GM12878 (cell line): ENCODE data around the gene TOPAZ1. TPM values are rescaled to one million over a fixed set of nuclear protein-coding genes. Genes with fewer than 3 reads are reported as not detected.

Experiments used
- ATAC-seq: fragments of 200-7000 bp; cut with Tn5 transposase; 3 replicates; pipeline ENCODE4 v1.9.1; 2020; ENCODE audit warnings: mild to moderate bottlenecking, moderate library complexity
- BruUV-seq: library from RNA; stranded (reverse); fragments of 400-500 nt; replicated peaks from 2 replicates; lab custom pipeline; 2021; lab: Mats Ljungman, UMichigan
- CTCF ChIA-PET: fragments of 300-600 bp; sonication (Branson Sonifier 250); formaldehyde crosslinking; extraction: SDS; loops from one replicate; lab custom pipeline; 2021; ENCODE audit warnings: inconsistent platforms; lab: Yijun Ruan, JAX
- POLR2A ChIA-PET: fragments of 350-600 bp; formaldehyde crosslinking; extraction: SDS; loops from one replicate; lab custom pipeline; 2021; ENCODE audit warnings: inconsistent platforms; lab: Charles Lee
- RAD21 ChIA-PET: fragments of 300-600 bp; sonication (Branson Sonifier 250); formaldehyde crosslinking; loops from one replicate; lab custom pipeline; 2023; ENCODE audit warnings: antibody characterized with exemption; ENCODE audit not compliant: unreplicated experiment; lab: Charles Lee
- SMC1A ChIA-PET: fragments of 300-600 bp; sonication (Branson Sonifier 250); formaldehyde crosslinking; loops from one replicate; lab custom pipeline; 2023; ENCODE audit not compliant: unreplicated experiment, uncharacterized antibody; lab: Charles Lee
- DNase-seq: peaks from one replicate; pipeline ENCODE4 v3.0.0-alpha.2; 2011; ENCODE audit warnings: low read depth, low spot score
- FAIRE-seq: peaks from 3 replicates; lab custom pipeline; 2011; peaks lifted over from hg19 to GRCh38; lab: Jason Lieb, UNC
- H2AFZ ChIP-seq: 2 replicates; pipeline ENCODE4 v1.6.0; 2011; ENCODE audit warnings: low read depth, low read length, control low read depth; ENCODE audit not compliant: control insufficient read depth
- H3K27ac ChIP-seq: 2 replicates; pipeline ENCODE4 v1.5.1; 2011; ENCODE audit warnings: control low read depth; ENCODE audit not compliant: control insufficient read depth, insufficient read depth
- H3K27me3 ChIP-seq, 2 experiments: replicated peaks in 1 of 2; 2 replicates each; pipeline versions ENCODE4 v1.6.0 to v1.6.1; 2011; ENCODE audit warnings: low read length in 1 of 2; ENCODE audit not compliant: control insufficient read depth in 2 of 2, insufficient read depth in 2 of 2
- H3K36me3 ChIP-seq, 2 experiments: 2 replicates each; pipeline ENCODE4 v1.5.1; 2011; ENCODE audit warnings: low read length in 1 of 2; ENCODE audit not compliant: control insufficient read depth in 2 of 2, insufficient read depth in 2 of 2
- H3K4me1 ChIP-seq: 2 replicates; pipeline ENCODE4 v1.6.1; 2011; ENCODE audit warnings: mild to moderate bottlenecking, low read length, moderate library complexity, mixed read lengths; ENCODE audit not compliant: control insufficient read depth, insufficient read depth
- H3K4me2 ChIP-seq: 2 replicates; pipeline ENCODE4 v1.6.0; 2011; ENCODE audit warnings: control low read depth; ENCODE audit not compliant: control insufficient read depth, insufficient read depth
- H3K4me3 ChIP-seq: fragments of 200-600 bp; sonication (generic); 2 replicates; pipeline ENCODE4 v1.5.1; 2016
- H3K79me2 ChIP-seq: 2 replicates; pipeline ENCODE4 v1.6.0; 2011; ENCODE audit warnings: low read length; ENCODE audit not compliant: control insufficient read depth, insufficient read depth
- H3K9ac ChIP-seq: 2 replicates; pipeline ENCODE4 v1.8.0; 2011; ENCODE audit warnings: low read length, control low read depth, mixed read lengths; ENCODE audit not compliant: control insufficient read depth, insufficient read depth
- H3K9me3 ChIP-seq: replicated peaks from 3 replicates; pipeline ENCODE4 v1.5.1; 2011; ENCODE audit warnings: mild to moderate bottlenecking, low read length; ENCODE audit not compliant: control insufficient read depth, insufficient read depth
- H4K20me1 ChIP-seq: 2 replicates; pipeline ENCODE4 v1.6.0; 2011; ENCODE audit not compliant: control insufficient read depth, insufficient read depth
- CHD4 ChIP-seq: fragments of 200-600 bp; sonication (generic); IDR thresholded peaks from 2 replicates; pipeline ENCODE4 v1.6.1; 2016; ENCODE audit warnings: mild to moderate bottlenecking
- KAT2A ChIP-seq: conservative IDR thresholded peaks from 2 replicates; pipeline ENCODE4 v1.6.1; 2011; ENCODE audit warnings: low read depth, low read length; ENCODE audit not compliant: control insufficient read depth
- PBX3 ChIP-seq: IDR thresholded peaks from 2 replicates; pipeline ENCODE4 v1.6.1; 2011; ENCODE audit warnings: mild to moderate bottlenecking, low read depth, low read length, moderate library complexity; ENCODE audit not compliant: insufficient replicate concordance
- RB1 ChIP-seq: fragments of 450-650 bp; formaldehyde crosslinking; IDR thresholded peaks from 2 replicates; pipeline ENCODE4 v1.6.1; 2017; ENCODE audit warnings: mild to moderate bottlenecking, borderline replicate concordance
- RELA ChIP-seq: fragments of 450-650 bp; IDR thresholded peaks from 2 replicates; pipeline ENCODE4 v1.8.0; 2014; ENCODE audit warnings: borderline replicate concordance; ENCODE audit not compliant: partially characterized antibody
- SMC3 ChIP-seq: IDR thresholded peaks from 2 replicates; pipeline ENCODE4 v1.6.1; 2011; ENCODE audit warnings: low read length, improper control_type of control experiment, borderline replicate concordance
- ZBTB40 ChIP-seq: fragments of 450-650 bp; IDR thresholded peaks from 2 replicates; pipeline ENCODE4 v1.6.1; 2016; ENCODE audit warnings: mild to moderate bottlenecking, moderate library complexity, borderline replicate concordance
- ZNF207 ChIP-seq: fragments of 450-650 bp; IDR thresholded peaks from 2 replicates; pipeline ENCODE4 v1.6.1; 2014; ENCODE audit warnings: antibody characterized with exemption, mild to moderate bottlenecking, borderline replicate concordance
- WGBS: methylation state at CpG from one replicate; pipeline ENCODE4 v1.1.6; 2016; ENCODE audit warnings: low lambda C conversion rate; ENCODE audit not compliant: insufficient replicate concordance, insufficient coverage; ENCODE audit errors: missing lambda C conversion rate; 5-methylcytosine and 5-hydroxymethylcytosine counted together
- in situ Hi-C: fragments of 300-500 bp; cut with MboI; formaldehyde crosslinking; loops from 9 replicates; pipeline ENCODE4 v1.14.3; 2018; ENCODE audit warnings: mixed read lengths
- intact Hi-C: fragments of 100-400 bp; cut with micrococcal nuclease; formaldehyde crosslinking; loops from one replicate; pipeline ENCODE4 v1.14.2; 2022; ENCODE audit not compliant: unreplicated experiment
- polyA plus RNA-seq, 11 experiments: library from polyadenylated mRNA; depleted of rRNA in 4 of 11; unstranded in 6 of 11; stranded (reverse) in 5 of 11; fragments of >200 nt; fragmentation: Nextera tagmentation in 4 of 11; fragmentation: Illumina TruSeq in 1 of 11; extraction: Ambion mirVana in 4 of 11; extraction: Trizol in 1 of 11; gene quantifications; 1 replicate in 1 of 11; 2 replicates in 10 of 11; pipeline versions ENCODE4 v1.2.1 to v1.2.3, GENCODE V29; 2011 to 2016; ENCODE audit warnings: inconsistent platforms in 2 of 11, missing spikeins in 2 of 11, low read depth in 1 of 11
- total RNA-seq, 4 experiments: library from RNA; depleted of rRNA in 3 of 4; stranded (reverse); fragments of >200 nt in 3 of 4; fragmentation: Illumina TruSeq in 1 of 4; extraction: Trizol in 1 of 4; gene quantifications; 2 replicates each; pipeline versions ENCODE4 v1.2.1 to v1.2.3, GENCODE V29; 2013 to 2021
- TF ChIP-seq, protein P1 (sequence below): fragments of 450-650 bp; IDR thresholded peaks from 2 replicates; pipeline ENCODE4 v1.6.1; 2017; ENCODE audit warnings: mild to moderate bottlenecking, low read depth, inconsistent platforms; ENCODE audit not compliant: poor library complexity, severe bottlenecking
- TF ChIP-seq, protein P2 (sequence below): fragments of 450-650 bp; IDR thresholded peaks from 2 replicates; pipeline ENCODE4 v1.6.1; 2017; ENCODE audit warnings: mild to moderate bottlenecking, moderate library complexity
- TF ChIP-seq, protein P3 (sequence below): IDR thresholded peaks from 2 replicates; pipeline ENCODE4 v1.6.1; 2011; ENCODE audit warnings: low read depth, mild to moderate bottlenecking, low read length, moderate library complexity, borderline replicate concordance; ENCODE audit errors: extremely low read depth

TOPAZ1 gene
- total and polyA plus RNA-seq, 10 of the 15 experiments (the other 5 are each of a cell fraction or from before 2014, with no cell fraction given), result 0.02 TPM; not detected in 9

- ChIA-PET RAD21 (no interaction called here), SMC1A (interaction anchor here (0.7 to 1.3 kb wide), 2 partner anchors 21 to 102 kb away, joined by 3 read pairs; no protein-coding TSS in a partner anchor), CTCF (interaction anchor here (1.3 kb wide), 1 partner anchor 12 kb away, joined by 4 read pairs; no protein-coding TSS in a partner anchor), POLR2A (no interaction called here)
- no peak for FAIRE-seq
- H3K4me2 ChIP-seq, result no peak overlapping the region
- H2AFZ ChIP-seq, result no peak overlapping the region
- no peak overlapping the region for H3K9ac ChIP-seq
- H3K4me3 ChIP-seq, result no peak overlapping the region
- H3K36me3 ChIP-seq, result no peaks in the 10 kb centered on the region
- 43% methylated on average over 2 of the region's 2 CpGs for WGBS
- no peaks in the 10 kb centered on the region for H3K4me1 ChIP-seq
- no peak overlapping the region for H3K27ac ChIP-seq
- in situ Hi-C loops, result no loop called here
- DNase-seq, result no peak
- no peaks in the 10 kb centered on the region; a peak in 1 of 4 replicates for H3K27me3 ChIP-seq
- intact Hi-C loops, result no loop called here
- no peaks in the 10 kb centered on the region for H4K20me1 ChIP-seq
- no TSS peak for BruUV-seq
- no peaks in the 10 kb centered on the region for H3K9me3 ChIP-seq
- no peaks in the 10 kb centered on the region for H3K79me2 ChIP-seq
- ATAC-seq, result no peak
- no peak for TF ChIP-seq SMC3
- TF ChIP-seq, protein P1, sequence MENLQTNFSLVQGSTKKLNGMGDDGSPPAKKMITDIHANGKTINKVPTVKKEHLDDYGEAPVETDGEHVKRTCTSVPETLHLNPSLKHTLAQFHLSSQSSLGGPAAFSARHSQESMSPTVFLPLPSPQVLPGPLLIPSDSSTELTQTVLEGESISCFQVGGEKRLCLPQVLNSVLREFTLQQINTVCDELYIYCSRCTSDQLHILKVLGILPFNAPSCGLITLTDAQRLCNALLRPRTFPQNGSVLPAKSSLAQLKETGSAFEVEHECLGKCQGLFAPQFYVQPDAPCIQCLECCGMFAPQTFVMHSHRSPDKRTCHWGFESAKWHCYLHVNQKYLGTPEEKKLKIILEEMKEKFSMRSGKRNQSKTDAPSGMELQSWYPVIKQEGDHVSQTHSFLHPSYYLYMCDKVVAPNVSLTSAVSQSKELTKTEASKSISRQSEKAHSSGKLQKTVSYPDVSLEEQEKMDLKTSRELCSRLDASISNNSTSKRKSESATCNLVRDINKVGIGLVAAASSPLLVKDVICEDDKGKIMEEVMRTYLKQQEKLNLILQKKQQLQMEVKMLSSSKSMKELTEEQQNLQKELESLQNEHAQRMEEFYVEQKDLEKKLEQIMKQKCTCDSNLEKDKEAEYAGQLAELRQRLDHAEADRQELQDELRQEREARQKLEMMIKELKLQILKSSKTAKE, result no peak
- TF ChIP-seq RB1, result no peak
- no peak for TF ChIP-seq KAT2A
- TF ChIP-seq, protein P2, sequence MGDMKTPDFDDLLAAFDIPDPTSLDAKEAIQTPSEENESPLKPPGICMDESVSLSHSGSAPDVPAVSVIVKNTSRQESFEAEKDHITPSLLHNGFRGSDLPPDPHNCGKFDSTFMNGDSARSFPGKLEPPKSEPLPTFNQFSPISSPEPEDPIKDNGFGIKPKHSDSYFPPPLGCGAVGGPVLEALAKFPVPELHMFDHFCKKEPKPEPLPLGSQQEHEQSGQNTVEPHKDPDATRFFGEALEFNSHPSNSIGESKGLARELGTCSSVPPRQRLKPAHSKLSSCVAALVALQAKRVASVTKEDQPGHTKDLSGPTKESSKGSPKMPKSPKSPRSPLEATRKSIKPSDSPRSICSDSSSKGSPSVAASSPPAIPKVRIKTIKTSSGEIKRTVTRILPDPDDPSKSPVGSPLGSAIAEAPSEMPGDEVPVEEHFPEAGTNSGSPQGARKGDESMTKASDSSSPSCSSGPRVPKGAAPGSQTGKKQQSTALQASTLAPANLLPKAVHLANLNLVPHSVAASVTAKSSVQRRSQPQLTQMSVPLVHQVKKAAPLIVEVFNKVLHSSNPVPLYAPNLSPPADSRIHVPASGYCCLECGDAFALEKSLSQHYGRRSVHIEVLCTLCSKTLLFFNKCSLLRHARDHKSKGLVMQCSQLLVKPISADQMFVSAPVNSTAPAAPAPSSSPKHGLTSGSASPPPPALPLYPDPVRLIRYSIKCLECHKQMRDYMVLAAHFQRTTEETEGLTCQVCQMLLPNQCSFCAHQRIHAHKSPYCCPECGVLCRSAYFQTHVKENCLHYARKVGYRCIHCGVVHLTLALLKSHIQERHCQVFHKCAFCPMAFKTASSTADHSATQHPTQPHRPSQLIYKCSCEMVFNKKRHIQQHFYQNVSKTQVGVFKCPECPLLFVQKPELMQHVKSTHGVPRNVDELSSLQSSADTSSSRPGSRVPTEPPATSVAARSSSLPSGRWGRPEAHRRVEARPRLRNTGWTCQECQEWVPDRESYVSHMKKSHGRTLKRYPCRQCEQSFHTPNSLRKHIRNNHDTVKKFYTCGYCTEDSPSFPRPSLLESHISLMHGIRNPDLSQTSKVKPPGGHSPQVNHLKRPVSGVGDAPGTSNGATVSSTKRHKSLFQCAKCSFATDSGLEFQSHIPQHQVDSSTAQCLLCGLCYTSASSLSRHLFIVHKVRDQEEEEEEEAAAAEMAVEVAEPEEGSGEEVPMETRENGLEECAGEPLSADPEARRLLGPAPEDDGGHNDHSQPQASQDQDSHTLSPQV, result no peak
- TF ChIP-seq, protein P3, sequence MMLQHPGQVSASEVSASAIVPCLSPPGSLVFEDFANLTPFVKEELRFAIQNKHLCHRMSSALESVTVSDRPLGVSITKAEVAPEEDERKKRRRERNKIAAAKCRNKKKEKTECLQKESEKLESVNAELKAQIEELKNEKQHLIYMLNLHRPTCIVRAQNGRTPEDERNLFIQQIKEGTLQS, result no peak
- TF ChIP-seq RELA, result no peak
- no peak for TF ChIP-seq ZNF207
- no peak for TF ChIP-seq CHD4
- no peak for TF ChIP-seq ZBTB40
- no peak for TF ChIP-seq PBX3
Observed at GRCh38 chr3:44292276-44292675, 50.6 kb downstream of the TOPAZ1 start.
